CD14-positive monocyte (primary cell): ENCODE measurements around the gene BIRC5. TPM values are rescaled to one million over a fixed set of nuclear protein-coding genes. Genes with fewer than 3 reads are reported as not detected.

Experiments used
- DNase-seq, 3 donors: peaks; one replicate each; pipeline ENCODE4 v3.0.0-alpha.2; 2011 to 2022
- H2AFZ ChIP-seq: 2 replicates; pipeline ENCODE4 v1.6.0; 2012; ENCODE audit warnings: mild to moderate bottlenecking, low read depth, low read length, inconsistent platforms; ENCODE audit not compliant: insufficient read depth, poor library complexity, severe bottlenecking
- H3K27ac ChIP-seq, 2 donors: 1 replicate in 1 of 2; 2 replicates in 1 of 2; pipeline ENCODE4 v1.5.1; 2012 to 2013; ENCODE audit warnings: low read length in 2 of 2, control low read depth in 1 of 2, inconsistent platforms in 1 of 2, low read depth in 1 of 2, mild to moderate bottlenecking in 1 of 2
- H3K27me3 ChIP-seq, 2 donors: one replicate each; pipeline versions ENCODE4 v1.6.0 to v1.6.1; 2011 to 2013; ENCODE audit warnings: low read length in 2 of 2; ENCODE audit not compliant: control insufficient read depth in 2 of 2, insufficient read depth in 2 of 2
- H3K36me3 ChIP-seq, 2 donors: replicated peaks in 1 of 2; 1 replicate in 1 of 2; 2 replicates in 1 of 2; pipeline versions ENCODE4 v1.5.1 to v1.6.1; 2012 to 2013; ENCODE audit warnings: low read length in 2 of 2, control low read depth in 1 of 2, inconsistent platforms in 1 of 2, mild to moderate bottlenecking in 1 of 2; ENCODE audit not compliant: insufficient read depth in 2 of 2, control insufficient read depth in 1 of 2
- H3K4me1 ChIP-seq, 2 donors: 1 replicate in 1 of 2; 2 replicates in 1 of 2; pipeline versions ENCODE4 v1.5.1 to v1.6.1; 2012 to 2013; ENCODE audit warnings: low read length in 2 of 2, control low read depth in 1 of 2, inconsistent platforms in 1 of 2, mild to moderate bottlenecking in 1 of 2, moderate library complexity in 1 of 2; ENCODE audit not compliant: insufficient read depth in 2 of 2, control insufficient read depth in 1 of 2
- H3K4me2 ChIP-seq: replicated peaks from 2 replicates; pipeline ENCODE3; 2012; ENCODE audit warnings: low read length, moderate library complexity, mild to moderate bottlenecking; ENCODE audit not compliant: poor library complexity, severe bottlenecking; ENCODE audit errors: extremely low read depth
- H3K4me3 ChIP-seq, 3 experiments: fragments of 200-600 bp in 1 of 3; sonication (generic) in 1 of 3; replicated peaks in 1 of 3; 1 replicate in 2 of 3; 2 replicates in 1 of 3; pipeline ENCODE4 v1.5.1; 2011 to 2013; ENCODE audit warnings: low read length in 3 of 3, mild to moderate bottlenecking in 3 of 3, control low read depth in 2 of 3, low read depth in 2 of 3, inconsistent platforms in 1 of 3, moderate library complexity in 1 of 3
- H3K79me2 ChIP-seq: 2 replicates; pipeline ENCODE4 v1.6.0; 2012; ENCODE audit warnings: mild to moderate bottlenecking, control low read depth, inconsistent platforms, low read length, moderate library complexity; ENCODE audit not compliant: insufficient read depth
- H3K9ac ChIP-seq: 2 replicates; pipeline ENCODE4 v1.6.0; 2017; ENCODE audit warnings: low read length, mild to moderate bottlenecking; ENCODE audit not compliant: insufficient read depth, poor library complexity, severe bottlenecking
- H3K9me3 ChIP-seq, 2 donors: replicated peaks in 1 of 2; 1 replicate in 1 of 2; 2 replicates in 1 of 2; pipeline versions ENCODE4 v1.5.1 to v1.6.1; 2012 to 2013; ENCODE audit warnings: low read length in 2 of 2, control low read depth in 1 of 2; ENCODE audit not compliant: control insufficient read depth in 1 of 2, insufficient read depth in 1 of 2
- H4K20me1 ChIP-seq: 2 replicates; pipeline ENCODE4 v1.6.0; 2012; ENCODE audit warnings: mild to moderate bottlenecking, low read length, control low read depth, moderate library complexity; ENCODE audit not compliant: insufficient read depth
- H3K27ac Mint-ChIP-seq, 7 donors: one replicate each; pipeline ENCODE4 v1.8.0; 2020; ENCODE audit warnings: mild to moderate bottlenecking in 7 of 7, mixed read lengths in 7 of 7, moderate library complexity in 6 of 7, inconsistent platforms in 2 of 7
- H3K27me3 Mint-ChIP-seq, 3 donors: one replicate each; pipeline ENCODE4 v1.8.0; 2021 to 2022; ENCODE audit warnings: low read depth in 3 of 3, mild to moderate bottlenecking in 3 of 3, mixed read lengths in 3 of 3, moderate library complexity in 3 of 3, inconsistent platforms in 1 of 3
- H3K36me3 Mint-ChIP-seq, 2 donors: one replicate each; pipeline ENCODE4 v1.8.0; 2020; ENCODE audit warnings: mixed read lengths in 2 of 2, inconsistent platforms in 1 of 2, mild to moderate bottlenecking in 1 of 2
- H3K4me1 Mint-ChIP-seq: one replicate; pipeline ENCODE4 v1.8.0; 2020; ENCODE audit warnings: mild to moderate bottlenecking, mixed read lengths
- H3K4me3 Mint-ChIP-seq, 2 donors: one replicate each; pipeline ENCODE4 v1.8.0; 2020; ENCODE audit warnings: mild to moderate bottlenecking in 2 of 2, mixed read lengths in 2 of 2, moderate library complexity in 1 of 2
- H3K9me3 Mint-ChIP-seq, 7 donors: one replicate each; pipeline ENCODE4 v1.8.0; 2020 to 2022; ENCODE audit warnings: mixed read lengths in 7 of 7, mild to moderate bottlenecking in 6 of 7, moderate library complexity in 6 of 7, inconsistent platforms in 2 of 7
- WGBS: methylation state at CpG from one replicate; pipeline ENCODE4 v1.1.5; 2013; ENCODE audit warnings: missing lambda C conversion rate; ENCODE audit not compliant: insufficient coverage; 5-methylcytosine and 5-hydroxymethylcytosine counted together
- intact Hi-C, 2 donors: fragments of 100-400 bp; cut with micrococcal nuclease; formaldehyde crosslinking; loops; one replicate each; pipeline versions ENCODE4 v1.15.0 to v1.15.1; 2023
- polyA plus RNA-seq, 3 donors: library from polyadenylated mRNA; depleted of rRNA in 1 of 3; unstranded in 2 of 3; stranded (reverse) in 1 of 3; fragments of 300-500 nt in 2 of 3; fragments of >200 nt in 1 of 3; fragmentation: Illumina TruSeq in 2 of 3; gene quantifications; 1 replicate in 2 of 3; 2 replicates in 1 of 3; pipeline ENCODE4 v1.2.3, GENCODE V29; 2012 to 2021
- TF ChIP-seq, protein P1 (sequence below): fragments of 200-600 bp; IDR thresholded peaks from one replicate; pipeline ENCODE4 v1.8.0; 2022; ENCODE audit warnings: antibody characterized with exemption, mild to moderate bottlenecking

Gene BIRC5
- polyA plus RNA-seq, 3 donors = 0.20 TPM; not detected in 2

DNA sequence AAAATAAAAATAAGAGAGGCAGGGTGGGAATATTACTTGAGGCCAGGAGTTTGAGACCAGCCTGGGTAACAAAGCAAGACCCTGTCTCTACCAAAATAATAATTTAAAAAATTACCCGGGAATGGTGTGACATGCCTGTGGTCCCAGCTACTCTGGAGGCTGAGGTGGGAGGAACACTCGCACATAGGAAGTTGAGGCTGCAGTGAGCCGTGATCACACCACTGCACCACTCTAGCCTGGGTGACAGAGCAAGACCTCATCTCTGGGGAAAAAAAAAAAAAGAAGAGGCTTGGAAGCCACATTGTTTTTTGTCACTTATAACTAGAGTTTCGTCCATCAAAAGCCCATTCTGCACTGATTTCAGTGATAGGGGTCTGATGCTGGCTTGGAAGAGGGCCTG, 14.1 kb downstream of the BIRC5 start:
- peaks cover 48 to 71% (median 63%) of the 10 kb centered on the region in 3 donors for H3K27me3 Mint-ChIP-seq
- no peak overlapping the region for H3K27ac ChIP-seq
- H3K36me3 ChIP-seq = peaks cover 13 to 22% of the 10 kb centered on the region in 2 donors
- peaks cover 0 to 14% (median 3%) of the 10 kb centered on the region in 7 donors for H3K9me3 Mint-ChIP-seq
- H3K79me2 ChIP-seq = no peaks in the 10 kb centered on the region
- no peak overlapping the region for H3K4me2 ChIP-seq
- DNase-seq = no peak
- no peaks in the 10 kb centered on the region for H4K20me1 ChIP-seq
- TF ChIP-seq, protein P1, sequence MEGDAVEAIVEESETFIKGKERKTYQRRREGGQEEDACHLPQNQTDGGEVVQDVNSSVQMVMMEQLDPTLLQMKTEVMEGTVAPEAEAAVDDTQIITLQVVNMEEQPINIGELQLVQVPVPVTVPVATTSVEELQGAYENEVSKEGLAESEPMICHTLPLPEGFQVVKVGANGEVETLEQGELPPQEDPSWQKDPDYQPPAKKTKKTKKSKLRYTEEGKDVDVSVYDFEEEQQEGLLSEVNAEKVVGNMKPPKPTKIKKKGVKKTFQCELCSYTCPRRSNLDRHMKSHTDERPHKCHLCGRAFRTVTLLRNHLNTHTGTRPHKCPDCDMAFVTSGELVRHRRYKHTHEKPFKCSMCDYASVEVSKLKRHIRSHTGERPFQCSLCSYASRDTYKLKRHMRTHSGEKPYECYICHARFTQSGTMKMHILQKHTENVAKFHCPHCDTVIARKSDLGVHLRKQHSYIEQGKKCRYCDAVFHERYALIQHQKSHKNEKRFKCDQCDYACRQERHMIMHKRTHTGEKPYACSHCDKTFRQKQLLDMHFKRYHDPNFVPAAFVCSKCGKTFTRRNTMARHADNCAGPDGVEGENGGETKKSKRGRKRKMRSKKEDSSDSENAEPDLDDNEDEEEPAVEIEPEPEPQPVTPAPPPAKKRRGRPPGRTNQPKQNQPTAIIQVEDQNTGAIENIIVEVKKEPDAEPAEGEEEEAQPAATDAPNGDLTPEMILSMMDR = no peak
- H2AFZ ChIP-seq = no peak overlapping the region
- intact Hi-C loops = no loop called here
- peak overlapping the region in 1 of 2 donors; percentile 62 for H3K4me3 Mint-ChIP-seq
- H3K9me3 ChIP-seq = peaks cover 0 to 14% of the 10 kb centered on the region in 2 donors
- peaks cover 22% of the 10 kb centered on the region for H3K4me1 Mint-ChIP-seq
- H3K36me3 Mint-ChIP-seq = peaks cover 24 to 27% of the 10 kb centered on the region in 2 donors
- H3K27me3 ChIP-seq = peaks cover 15 to 52% of the 10 kb centered on the region in 2 donors
- WGBS = 100% methylated on average over 1 of the region's 4 CpGs
- H3K27ac Mint-ChIP-seq = peak overlapping the region in 1 of 7 donors; percentile 21
- H3K4me3 ChIP-seq = no peak overlapping the region
- H3K9ac ChIP-seq = no peak overlapping the region
- peaks cover 13 to 20% of the 10 kb centered on the region in 2 donors for H3K4me1 ChIP-seq

GRCh38 chr17:78230252-78230962, 16.4 kb downstream of the BIRC5 start:
- TF ChIP-seq, protein P1 = no peak
- 82% methylated on average over 5 of the region's 13 CpGs for WGBS
- Histone ChIP-seq H3K4me3 (no peak overlapping the region), H3K27me3 (peaks cover 15 to 53% of the 10 kb centered on the region in 2 donors), H3K27ac (no peak overlapping the region), H3K9ac (no peak overlapping the region), H3K4me2 (no peak overlapping the region), H3K9me3 (peaks cover 0 to 14% of the 10 kb centered on the region in 2 donors), H3K36me3 (peaks cover 0 to under 1% of the 10 kb centered on the region in 2 donors), H3K4me1 (peaks cover 13 to 20% of the 10 kb centered on the region in 2 donors), H4K20me1 (no peaks in the 10 kb centered on the region), H2AFZ (no peak overlapping the region), H3K79me2 (no peaks in the 10 kb centered on the region)
- Mint-ChIP-seq H3K4me1 (peaks cover 22% of the 10 kb centered on the region), H3K36me3 (peaks cover 4 to 5% of the 10 kb centered on the region in 2 donors), H3K27ac (no peak overlapping the region), H3K4me3 (peak overlapping the region in 1 of 2 donors; percentile 75), H3K9me3 (peaks cover 0 to 14% (median 4%) of the 10 kb centered on the region in 7 donors), H3K27me3 (peaks cover 56 to 81% (median 70%) of the 10 kb centered on the region in 3 donors)
- no peak for DNase-seq
- intact Hi-C loops = loop anchor here in 1 of 2 donors (5.0 kb wide), 1 partner anchor 128 kb away; no protein-coding TSS in a partner anchor
